HL-60 (cell line): ENCODE data around the gene MAP7D1.
A peak's percentile ranks its signal among the peaks of the same experiment; 100 is the strongest.

Experiments
- DNase-seq, 2 experiments: peaks; one replicate each; pipeline ENCODE4 v3.0.0-alpha.2; 2010 to 2020; ENCODE audit warnings: low read depth in 1 of 2, low spot score in 1 of 2
- H3K27ac ChIP-seq: fragments of 250-450 bp; sonication (Bioruptor Pico); replicated peaks from 2 replicates; pipeline ENCODE4 v1.5.1; 2020; ENCODE audit warnings: mild to moderate bottlenecking, moderate library complexity
- H3K27me3 ChIP-seq: fragments of 250-450 bp; sonication (Bioruptor Pico); 2 replicates; pipeline ENCODE4 v1.5.1; 2021; ENCODE audit warnings: mild to moderate bottlenecking, moderate library complexity; ENCODE audit not compliant: insufficient read depth, poor library complexity, severe bottlenecking
- H3K4me3 ChIP-seq: replicated peaks from 2 replicates; pipeline ENCODE4 v1.5.1; 2011; ENCODE audit warnings: mild to moderate bottlenecking, control low read depth, low read length; ENCODE audit not compliant: insufficient read depth
- CTCF ChIP-seq: IDR thresholded peaks from one replicate; pipeline ENCODE4 v1.5.1; 2011; ENCODE audit warnings: low read length, control low read depth, inconsistent platforms; ENCODE audit not compliant: insufficient read depth
- GABPA ChIP-seq: IDR thresholded peaks from 2 replicates; pipeline ENCODE4 v1.6.1; 2012; ENCODE audit warnings: low read depth
- POLR2AphosphoS5 ChIP-seq: IDR thresholded peaks from 2 replicates; pipeline ENCODE4 v1.6.1; 2012; ENCODE audit warnings: low read depth
- REST ChIP-seq: IDR thresholded peaks from 2 replicates; pipeline ENCODE4 v1.6.1; 2012; ENCODE audit warnings: low read depth; ENCODE audit not compliant: insufficient replicate concordance
- SPI1 ChIP-seq: IDR thresholded peaks from 2 replicates; pipeline ENCODE4 v1.6.1; 2012; ENCODE audit warnings: low read depth, mild to moderate bottlenecking, borderline replicate concordance

The MAP7D1 gene

GRCh38 chr1:36211307-36211706, 55.3 kb downstream of the MAP7D1 start:
- H3K27ac ChIP-seq = no peak overlapping the region
- H3K4me3 ChIP-seq = no peak overlapping the region
- DNase-seq = no peak
- TF ChIP-seq REST (no peak), POLR2AphosphoS5 (no peak), SPI1 (no peak), GABPA (no peak), CTCF (no peak)
- H3K27me3 ChIP-seq = no peaks in the 10 kb centered on the region

GRCh38 chr1:36211841-36212240, 55.9 kb downstream of the MAP7D1 start:
- TF ChIP-seq GABPA (no peak), SPI1 (no peak), CTCF (no peak), POLR2AphosphoS5 (no peak), REST (no peak)
- no peak for DNase-seq
- no peaks in the 10 kb centered on the region for H3K27me3 ChIP-seq
- no peak overlapping the region for H3K4me3 ChIP-seq
- no peak overlapping the region for H3K27ac ChIP-seq

GRCh38 chr1:36212782-36213181, 56.8 kb downstream of the MAP7D1 start:
- H3K4me3 ChIP-seq = no peak overlapping the region
- TF ChIP-seq GABPA (no peak), REST (no peak), CTCF (no peak), POLR2AphosphoS5 (no peak), SPI1 (peak; percentile 66; the same call in 1 of the 2 replicates)
- no peaks in the 10 kb centered on the region for H3K27me3 ChIP-seq
- peak in 1 of 2 experiments; percentile 56 for DNase-seq
- H3K27ac ChIP-seq = 0 out of 2 replicates have a peak overlapping the region, but pooled peaks have one; percentile 24
